Measurements from ENCODE around the gene MFSD8.
"Not testable (repeated sequence)": the region's sequence is repeated elsewhere in the genome, so short reads cannot be mapped to it uniquely, and the experiment has no call there.

Gene MFSD8

DNA sequence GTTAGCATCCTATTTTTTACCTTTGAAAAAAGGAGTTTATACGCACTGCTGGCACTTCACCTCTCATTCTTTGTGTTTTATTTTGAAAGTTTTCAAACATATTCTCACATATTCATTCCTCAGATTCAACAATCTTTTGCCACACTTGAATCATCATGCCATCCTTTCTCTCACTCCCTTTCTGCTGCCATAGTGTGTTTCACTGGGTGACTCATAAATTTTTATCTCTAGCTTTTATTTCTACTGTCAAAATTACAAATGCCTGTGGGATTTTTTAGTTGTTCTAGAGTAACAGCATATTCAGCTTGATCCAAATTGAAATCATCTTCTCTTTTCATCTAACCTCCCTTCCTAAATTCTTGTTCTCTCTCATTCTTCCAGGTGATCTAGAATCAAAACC lies 28.0 kb downstream of the MFSD8 start:
- no peak for DNase-seq (ENCODE audit: low spot score)
- CTCF ChIA-PET: interaction anchor here (0.6 kb wide), 1 partner anchor 39 kb away, joined by 3 read pairs; no protein-coding TSS in a partner anchor

DNA sequence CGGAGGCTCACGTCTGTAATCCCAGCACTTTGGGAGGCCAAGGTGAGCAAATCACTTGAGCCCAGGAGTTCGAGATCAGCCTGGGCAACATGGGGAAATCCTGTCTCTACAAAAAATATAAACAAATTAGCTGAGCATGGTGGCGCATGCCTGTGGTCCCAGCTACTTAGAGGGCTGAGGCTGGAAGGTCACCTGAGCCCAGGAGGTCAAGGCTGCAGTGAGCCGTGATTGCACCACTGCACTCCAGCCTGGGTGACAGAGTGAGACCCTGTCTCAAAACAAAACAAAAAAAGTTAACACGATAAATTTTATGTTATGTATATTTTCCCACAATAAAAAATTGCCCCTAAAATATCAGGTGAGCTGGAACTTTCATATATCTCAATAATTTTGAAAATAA lies 33.1 kb downstream of the MFSD8 start:
- POLR2A ChIA-PET (ENCODE audit: low non-redundant PET); DNase-seq (ENCODE audit: low spot score); H3K27ac ChIP-seq: not testable (repeated sequence)
- CTCF ChIA-PET: interaction anchor here (0.6 to 0.8 kb wide), 2 partner anchors 198 to 1293 kb away, joined by 3 to 4 read pairs; no protein-coding TSS in a partner anchor

More for the DNA sequence above, 28.0 kb downstream of the MFSD8 start:
- POLR2A ChIA-PET (ENCODE audit: low non-redundant PET): no interaction called here
- TF ChIP-seq, protein P1, sequence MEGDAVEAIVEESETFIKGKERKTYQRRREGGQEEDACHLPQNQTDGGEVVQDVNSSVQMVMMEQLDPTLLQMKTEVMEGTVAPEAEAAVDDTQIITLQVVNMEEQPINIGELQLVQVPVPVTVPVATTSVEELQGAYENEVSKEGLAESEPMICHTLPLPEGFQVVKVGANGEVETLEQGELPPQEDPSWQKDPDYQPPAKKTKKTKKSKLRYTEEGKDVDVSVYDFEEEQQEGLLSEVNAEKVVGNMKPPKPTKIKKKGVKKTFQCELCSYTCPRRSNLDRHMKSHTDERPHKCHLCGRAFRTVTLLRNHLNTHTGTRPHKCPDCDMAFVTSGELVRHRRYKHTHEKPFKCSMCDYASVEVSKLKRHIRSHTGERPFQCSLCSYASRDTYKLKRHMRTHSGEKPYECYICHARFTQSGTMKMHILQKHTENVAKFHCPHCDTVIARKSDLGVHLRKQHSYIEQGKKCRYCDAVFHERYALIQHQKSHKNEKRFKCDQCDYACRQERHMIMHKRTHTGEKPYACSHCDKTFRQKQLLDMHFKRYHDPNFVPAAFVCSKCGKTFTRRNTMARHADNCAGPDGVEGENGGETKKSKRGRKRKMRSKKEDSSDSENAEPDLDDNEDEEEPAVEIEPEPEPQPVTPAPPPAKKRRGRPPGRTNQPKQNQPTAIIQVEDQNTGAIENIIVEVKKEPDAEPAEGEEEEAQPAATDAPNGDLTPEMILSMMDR (conservative IDR thresholded peaks at IDR 0.05; ENCODE audit: low read depth): no peak
- no peak overlapping the region for H3K27ac ChIP-seq

DNA sequence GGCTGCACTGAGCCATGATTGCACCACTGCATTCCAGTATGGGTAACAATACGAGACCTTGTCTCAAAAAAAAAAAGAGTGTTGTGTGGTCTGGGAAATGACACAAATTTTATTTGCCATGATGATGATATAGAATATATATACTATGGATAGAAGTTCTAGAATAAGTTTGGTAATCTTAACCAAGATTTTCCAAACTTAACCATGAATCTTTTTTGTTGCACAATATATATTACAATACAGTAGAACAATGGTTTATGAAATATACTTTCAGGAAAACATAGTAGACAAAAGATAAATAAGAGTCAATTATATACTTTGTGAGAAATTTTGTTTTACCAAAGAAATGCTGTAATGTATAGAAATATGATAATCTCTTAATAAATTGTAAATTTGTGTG lies 34.8 kb downstream of the MFSD8 start:
- no peak overlapping the region for H3K27ac ChIP-seq
- DNase-seq (ENCODE audit: low spot score): no peak
- TF ChIP-seq, protein P1 (conservative IDR thresholded peaks at IDR 0.05; ENCODE audit: low read depth): no peak
- POLR2A ChIA-PET (ENCODE audit: low non-redundant PET): no interaction called here
- CTCF ChIA-PET: interaction anchor here (0.6 kb wide), 1 partner anchor 1052 kb away, joined by 3 read pairs; no protein-coding TSS in a partner anchor

DNA sequence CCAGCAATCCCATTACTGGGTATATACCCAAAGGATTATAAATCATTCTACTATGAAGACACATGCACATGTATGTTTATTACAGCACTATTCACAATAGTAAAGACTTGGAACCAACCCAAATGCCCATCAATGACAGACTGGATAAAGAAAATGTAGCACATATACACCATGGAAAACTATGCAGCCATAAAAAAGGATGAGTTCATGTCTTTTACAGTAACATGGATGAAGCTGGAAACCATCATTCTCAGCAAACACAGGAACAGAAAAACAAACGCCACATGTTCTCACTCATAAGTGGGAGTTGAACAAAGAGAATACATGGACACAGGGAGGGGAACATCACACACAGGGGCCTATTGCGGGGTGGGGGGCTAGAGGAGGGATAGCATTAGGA lies 39.3 kb downstream of the MFSD8 start:
- H3K27ac ChIP-seq; POLR2A ChIA-PET (ENCODE audit: low non-redundant PET); CTCF ChIA-PET; DNase-seq (ENCODE audit: low spot score): not testable (repeated sequence)

DNA sequence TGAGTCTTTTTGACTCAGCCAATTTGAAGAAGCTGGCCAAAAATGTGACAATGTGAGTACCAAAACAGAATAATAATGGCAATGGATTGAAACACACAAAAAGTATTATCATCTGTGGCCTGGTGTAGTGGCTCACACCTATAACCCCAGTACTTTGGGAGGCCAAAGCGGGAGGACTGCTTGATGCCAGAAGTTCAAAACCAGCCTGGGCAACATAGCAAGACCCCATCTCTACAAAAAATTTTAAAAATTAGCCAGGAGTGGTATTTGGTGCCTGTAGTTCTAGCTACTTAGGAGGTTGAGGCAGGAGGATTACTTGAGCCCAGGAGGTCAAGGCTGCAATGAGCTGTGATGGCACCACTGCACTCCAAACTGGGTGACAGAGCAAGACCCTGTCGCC lies 42.7 kb downstream of the MFSD8 start:
- TF ChIP-seq, protein P1 (conservative IDR thresholded peaks at IDR 0.05; ENCODE audit: low read depth): no peak
- H3K27ac ChIP-seq: no peak overlapping the region
- no peak for DNase-seq (ENCODE audit: low spot score)
- POLR2A ChIA-PET (ENCODE audit: low non-redundant PET): no interaction called here
- CTCF ChIA-PET: no interaction called here

DNA sequence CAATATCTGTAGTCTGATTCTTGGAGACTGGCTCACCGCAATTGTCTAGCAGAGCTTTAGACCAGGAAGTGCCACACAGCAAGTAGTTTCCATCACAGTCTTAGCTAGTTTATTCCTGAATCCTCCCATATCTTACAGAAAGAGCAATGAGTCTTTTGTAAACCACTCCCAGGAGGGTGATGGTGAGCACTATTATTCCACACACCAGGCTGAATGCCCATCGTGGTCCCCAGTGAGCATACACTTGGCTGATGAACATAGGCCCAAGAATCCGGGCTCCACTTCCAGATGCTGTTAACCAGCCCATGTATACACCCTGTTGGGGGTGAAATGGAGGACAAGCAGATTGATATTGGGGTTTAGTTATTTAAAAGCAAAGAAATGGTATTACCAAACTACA lies 44.5 kb downstream of the MFSD8 start:
- no peak for DNase-seq (ENCODE audit: low spot score)
- no peak overlapping the region for H3K27ac ChIP-seq
- TF ChIP-seq, protein P1 (conservative IDR thresholded peaks at IDR 0.05; ENCODE audit: low read depth): no peak
- CTCF ChIA-PET: interaction anchor here (0.6 kb wide), 1 partner anchor 399 kb away, joined by 3 read pairs; no protein-coding TSS in a partner anchor
- POLR2A ChIA-PET (ENCODE audit: low non-redundant PET): no interaction called here

DNA sequence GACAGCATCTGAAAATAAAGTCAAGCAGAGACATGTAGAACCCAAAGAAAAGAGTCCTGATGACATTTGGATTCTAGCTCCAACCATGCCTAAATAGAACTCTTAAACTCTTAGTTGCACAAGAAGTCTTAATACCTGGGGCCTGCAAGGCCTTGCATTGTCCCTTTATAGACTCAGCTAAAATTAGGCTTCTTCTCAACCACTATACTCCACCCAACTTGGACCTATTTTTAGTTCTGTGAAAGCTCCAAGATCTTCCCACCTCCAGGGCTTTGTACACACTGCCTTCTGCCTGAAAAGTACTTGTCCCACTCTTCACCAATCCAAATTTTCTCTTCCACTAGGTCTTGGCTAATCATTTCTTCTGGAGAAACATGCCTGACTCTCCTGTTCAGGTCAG lies 47.8 kb downstream of the MFSD8 start:
- no peak overlapping the region for H3K27ac ChIP-seq
- ChIA-PET POLR2A (ENCODE audit: low non-redundant PET) (no interaction called here), CTCF (no interaction called here)
- TF ChIP-seq, protein P1 (conservative IDR thresholded peaks at IDR 0.05; ENCODE audit: low read depth): no peak
- no peak for DNase-seq (ENCODE audit: low spot score)

DNA sequence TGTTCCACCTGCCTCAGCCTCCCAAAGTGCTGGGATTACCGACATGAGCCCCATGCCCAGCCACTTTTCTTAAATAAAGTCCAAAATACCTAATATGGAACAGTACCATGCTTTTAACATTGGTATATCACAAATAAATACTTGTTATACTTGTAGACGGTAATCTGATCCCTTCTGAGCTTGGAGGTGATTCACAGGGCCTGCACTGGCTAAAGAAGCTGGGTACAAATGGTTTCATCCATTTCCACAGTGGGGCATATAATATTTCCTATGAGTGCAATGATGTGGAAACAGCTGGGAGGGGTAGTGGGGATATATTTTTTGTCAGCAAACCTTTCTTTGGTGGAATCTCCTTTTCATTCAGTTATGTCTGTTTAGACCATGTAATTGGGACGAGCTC lies 48.5 kb downstream of the MFSD8 start:
- ChIA-PET POLR2A (ENCODE audit: low non-redundant PET) (no interaction called here), CTCF (no interaction called here)
- H3K27ac ChIP-seq: no peak overlapping the region
- no peak for DNase-seq (ENCODE audit: low spot score)
- TF ChIP-seq, protein P1 (conservative IDR thresholded peaks at IDR 0.05; ENCODE audit: low read depth): no peak

Data from RWPE1 (cell line).